ENCODE results near the gene CALHM2.
"Not testable (repeated sequence)": the region's sequence is repeated elsewhere in the genome, so short reads cannot be mapped to it uniquely, and the experiment has no call there.

The CALHM2 gene

GRCh38 chr10:103451831-103452505, at the start of gene CALHM2:
TSS of gene CALHM2 (minus strand) at chr10:103452370. CDS start at chr10:103449941, 2,429 bp downstream.
- peak; percentile 20 for DNase-seq (ENCODE audit: low read depth)

GRCh38 chr10:103501186-103501585, 49.0 kb upstream of the CALHM2 start:
- no peak for DNase-seq (ENCODE audit: low read depth)

GRCh38 chr10:103500481-103500880, 48.3 kb upstream of the CALHM2 start:
- DNase-seq (ENCODE audit: low read depth) = no peak

GRCh38 chr10:103499881-103500280, 47.7 kb upstream of the CALHM2 start:
- DNase-seq (ENCODE audit: low read depth) = no peak

GRCh38 chr10:103498936-103499638, 46.9 kb upstream of the CALHM2 start:
- no peak for DNase-seq (ENCODE audit: low read depth)

- no peak for DNase-seq (ENCODE audit: low read depth)
Observed at GRCh38 chr10:103497161-103497915, 45.2 kb upstream of the CALHM2 start.

GRCh38 chr10:103495321-103495720, 43.2 kb upstream of the CALHM2 start:
- DNase-seq (ENCODE audit: low read depth) = no peak

GRCh38 chr10:103493916-103494877, 42.0 kb upstream of the CALHM2 start:
- no peak for DNase-seq (ENCODE audit: low read depth)

GRCh38 chr10:103493362-103493915, 41.3 kb upstream of the CALHM2 start, which contains the start of gene NEURL1:
TSS of gene NEURL1 (plus strand) at chr10:103493705. CDS start at chr10:103494388, 683 bp downstream.
- no peak for DNase-seq (ENCODE audit: low read depth)

GRCh38 chr10:103492655-103493261, 40.6 kb upstream of the CALHM2 start:
- no peak for DNase-seq (ENCODE audit: low read depth)

- DNase-seq (ENCODE audit: low read depth) = no peak
Observed at GRCh38 chr10:103491729-103492364, 39.7 kb upstream of the CALHM2 start.

- no peak for DNase-seq (ENCODE audit: low read depth)
Observed at GRCh38 chr10:103490986-103491314, 38.8 kb upstream of the CALHM2 start.

- no peak for DNase-seq (ENCODE audit: low read depth)
Observed at GRCh38 chr10:103487410-103487708, 35.2 kb upstream of the CALHM2 start.

GRCh38 chr10:103486635-103487409, 34.7 kb upstream of the CALHM2 start:
- not testable (repeated sequence) for DNase-seq (ENCODE audit: low read depth)

GRCh38 chr10:103481974-103482531, 29.9 kb upstream of the CALHM2 start:
- no peak for DNase-seq (ENCODE audit: low read depth)

GRCh38 chr10:103480521-103480920, 28.4 kb upstream of the CALHM2 start:
- no peak for DNase-seq (ENCODE audit: low read depth)

GRCh38 chr10:103479135-103479534, 27.0 kb upstream of the CALHM2 start, which contains the start of gene CALHM3:
TSS of gene CALHM3 (minus strand) at chr10:103479240. CDS start at chr10:103479032, 208 bp downstream.
- no peak for DNase-seq (ENCODE audit: low read depth)

GRCh38 chr10:103478671-103479070, 26.5 kb upstream of the CALHM2 start:
- DNase-seq (ENCODE audit: low read depth) = no peak

- no peak for DNase-seq (ENCODE audit: low read depth)
Observed at GRCh38 chr10:103476046-103476768, 24.0 kb upstream of the CALHM2 start.
